CD4-positive, alpha-beta T cell treated with Interferon alpha-2 for 1 hour (primary cell): ENCODE results near the gene ADISSP.

Source experiments
- DNase-seq, 2 donors: peaks; one replicate each; pipeline ENCODE4 v3.0.0-alpha.2; 2020 to 2022

Gene ADISSP

GRCh38 chr20:3735768-3736167 lies 31.8 kb downstream of the ADISSP start:
- DNase-seq, result no peak

GRCh38 chr20:3734111-3734843 lies 33.3 kb downstream of the ADISSP start:
- DNase-seq, result no peak

- no peak for DNase-seq
These were observed 34.2 kb downstream of the ADISSP start for GRCh38 chr20:3733119-3733995.

- DNase-seq, result no peak
These were observed 35.0 kb downstream of the ADISSP start, which contains the start of gene HSPA12B for GRCh38 chr20:3732327-3733118. Gene HSPA12B, plus strand, starts transcription at chr20:3732685. Its CDS starts 5,990 bp downstream, at chr20:3738675.

- DNase-seq, result no peak
These were observed 35.6 kb downstream of the ADISSP start for GRCh38 chr20:3731944-3732326.

GRCh38 chr20:3730803-3731672 lies 36.5 kb downstream of the ADISSP start:
- no peak for DNase-seq

GRCh38 chr20:3729811-3730540 lies 37.6 kb downstream of the ADISSP start:
- no peak for DNase-seq

- no peak for DNase-seq
These were observed 38.2 kb downstream of the ADISSP start for GRCh38 chr20:3729378-3729777.

GRCh38 chr20:3728876-3729275 lies 38.7 kb downstream of the ADISSP start:
- DNase-seq, result no peak

- no peak for DNase-seq
These were observed 39.2 kb downstream of the ADISSP start for GRCh38 chr20:3728354-3728753.

- DNase-seq, result no peak
These were observed 40.0 kb downstream of the ADISSP start for GRCh38 chr20:3727401-3728021.

- DNase-seq, result no peak
These were observed 43.2 kb downstream of the ADISSP start for GRCh38 chr20:3724356-3724755.

GRCh38 chr20:3723284-3723683 lies 44.3 kb downstream of the ADISSP start:
- no peak for DNase-seq

GRCh38 chr20:3721912-3722311 lies 45.6 kb downstream of the ADISSP start:
- DNase-seq, result no peak

- no peak for DNase-seq
These were observed 46.9 kb downstream of the ADISSP start for GRCh38 chr20:3720626-3721025.

- no peak for DNase-seq
These were observed 47.5 kb downstream of the ADISSP start for GRCh38 chr20:3720068-3720467.

- no peak for DNase-seq
These were observed 48.5 kb downstream of the ADISSP start for GRCh38 chr20:3719046-3719445.

- DNase-seq, result peak in 1 of 2 donors; percentile 26
These were observed 51.2 kb downstream of the ADISSP start for GRCh38 chr20:3716195-3716834.

- DNase-seq, result no peak
These were observed 53.5 kb downstream of the ADISSP start for GRCh38 chr20:3714092-3714491.

GRCh38 chr20:3712279-3712873 lies 55.2 kb downstream of the ADISSP start, which contains the start of gene SIGLEC1:
Gene SIGLEC1, minus strand, starts transcription at chr20:3712600. Its CDS starts 5,472 bp downstream, at chr20:3707128.
- DNase-seq, result peak; percentile 28 to 76
